ENCODE results near the gene LIPC.

Gene LIPC

GRCh38 chr15:58407236-58407775, 24.5 kb upstream of the LIPC start:
- Histone ChIP-seq H3K14ac (ENCODE audit: low read length) (no peak overlapping the region), H3K9me3 (replicated peaks in 1 of 2; ENCODE audit: control insufficient read depth in 2 of 2, insufficient read depth in 1 of 2, low read depth in 1 of 2, low read length in 2 of 2) (no peaks in the 10 kb centered on the region), H2BK120ac (ENCODE audit: low read depth, low read length) (no peak overlapping the region), H3K9ac (ENCODE audit: low read depth, low read length, poor library complexity) (no peak overlapping the region), H3K23ac (ENCODE audit: low read depth, low read length, poor library complexity) (no peak overlapping the region), H2AFZ (ENCODE audit: low read length) (peak overlapping the region; percentile 62), H2BK15ac (ENCODE audit: low read length) (no peak overlapping the region), H3K4ac (ENCODE audit: low read length) (no peak overlapping the region), H3K4me2 (ENCODE audit: insufficient read depth, low read length, poor library complexity, severe bottlenecking) (no peak overlapping the region), H4K8ac (ENCODE audit: low read depth, low read length) (no peak overlapping the region), H3K18ac (ENCODE audit: low read length) (no peak overlapping the region), H3K4me3 (ENCODE audit: low read length in 2 of 2) (no peak overlapping the region), H2BK12ac (ENCODE audit: low read length) (no peak overlapping the region), H3K4me1 (ENCODE audit: control insufficient read depth in 2 of 2, insufficient read depth in 1 of 2, low read depth in 1 of 2, low read length in 2 of 2) (peaks cover 15 to 16% of the 10 kb centered on the region in 2 donors), H3K79me1 (ENCODE audit: low read depth, low read length) (no peaks in the 10 kb centered on the region), H3K27me3 (ENCODE audit: control insufficient read depth in 3 of 3, insufficient read depth in 3 of 3, low read depth in 1 of 3, low read length in 3 of 3) (no peaks in the 10 kb centered on the region), H2AK5ac (ENCODE audit: low read depth, low read length) (no peak overlapping the region), H3K36me3 (replicated peaks in 1 of 2; ENCODE audit: control insufficient read depth in 2 of 2, insufficient read depth in 2 of 2, low read length in 2 of 2) (no peaks in the 10 kb centered on the region), H3K27ac (replicated peaks; ENCODE audit: low read length) (no peak overlapping the region), H4K91ac (ENCODE audit: low read depth, low read length, poor library complexity) (no peak overlapping the region), H2BK5ac (ENCODE audit: low read length) (no peak overlapping the region)
- DNase-seq (ENCODE audit: low spot score) = no peak
- WGBS, 2 donors (ENCODE audit: extremely low coverage in 2 of 2, insufficient read length in 2 of 2, insufficient replicate concordance in 1 of 2) = no CpG with 5 or more reads among the region's 1 CpG

- Histone ChIP-seq H2BK120ac (ENCODE audit: low read depth, low read length) (no peak overlapping the region), H3K27ac (replicated peaks; ENCODE audit: low read length) (no peak overlapping the region)
Observed at GRCh38 chr15:58407778-58408177, 24.0 kb upstream of the LIPC start.

GRCh38 chr15:58409861-58410260, 21.9 kb upstream of the LIPC start:
- no peak overlapping the region for H3K9ac ChIP-seq (ENCODE audit: low read depth, low read length, poor library complexity)

More at GRCh38 chr15:58407778-58408177, 24.0 kb upstream of the LIPC start:
- H3K23ac ChIP-seq (ENCODE audit: low read depth, low read length, poor library complexity) = no peak overlapping the region
- no peak overlapping the region for H4K8ac ChIP-seq (ENCODE audit: low read depth, low read length)
- H3K9ac ChIP-seq (ENCODE audit: low read depth, low read length, poor library complexity) = no peak overlapping the region
- no peak for DNase-seq (ENCODE audit: low spot score)
- peaks cover 15 to 16% of the 10 kb centered on the region in 2 donors for H3K4me1 ChIP-seq (ENCODE audit: control insufficient read depth in 2 of 2, insufficient read depth in 1 of 2, low read depth in 1 of 2, low read length in 2 of 2)
- no peak overlapping the region for H2BK5ac ChIP-seq (ENCODE audit: low read length)
- no peak overlapping the region for H2BK15ac ChIP-seq (ENCODE audit: low read length)
- H3K36me3 ChIP-seq (replicated peaks in 1 of 2; ENCODE audit: control insufficient read depth in 2 of 2, insufficient read depth in 2 of 2, low read length in 2 of 2) = no peaks in the 10 kb centered on the region
- H3K14ac ChIP-seq (ENCODE audit: low read length) = no peak overlapping the region
- H3K4me3 ChIP-seq (ENCODE audit: low read length in 2 of 2) = no peak overlapping the region
- peak overlapping the region; percentile 62 for H2AFZ ChIP-seq (ENCODE audit: low read length)
- H3K4me2 ChIP-seq (ENCODE audit: insufficient read depth, low read length, poor library complexity, severe bottlenecking) = no peak overlapping the region
- H3K4ac ChIP-seq (ENCODE audit: low read length) = no peak overlapping the region
- H2BK12ac ChIP-seq (ENCODE audit: low read length) = no peak overlapping the region
- no peak overlapping the region for H3K18ac ChIP-seq (ENCODE audit: low read length)
- no peaks in the 10 kb centered on the region for H3K27me3 ChIP-seq (ENCODE audit: control insufficient read depth in 3 of 3, insufficient read depth in 3 of 3, low read depth in 1 of 3, low read length in 3 of 3)
- no peak overlapping the region for H2AK5ac ChIP-seq (ENCODE audit: low read depth, low read length)
- no peaks in the 10 kb centered on the region for H3K9me3 ChIP-seq (replicated peaks in 1 of 2; ENCODE audit: control insufficient read depth in 2 of 2, insufficient read depth in 1 of 2, low read depth in 1 of 2, low read length in 2 of 2)
- H3K79me1 ChIP-seq (ENCODE audit: low read depth, low read length) = no peaks in the 10 kb centered on the region
- no CpG with 5 or more reads among the region's 4 CpGs for WGBS, 2 donors (ENCODE audit: extremely low coverage in 2 of 2, insufficient read length in 2 of 2, insufficient replicate concordance in 1 of 2)
- no peak overlapping the region for H4K91ac ChIP-seq (ENCODE audit: low read depth, low read length, poor library complexity)

GRCh38 chr15:58410353-58410752, 21.4 kb upstream of the LIPC start:
- no peaks in the 10 kb centered on the region for H3K36me3 ChIP-seq (replicated peaks in 1 of 2; ENCODE audit: control insufficient read depth in 2 of 2, insufficient read depth in 2 of 2, low read length in 2 of 2)
- DNase-seq (ENCODE audit: low spot score) = no peak
- no peak overlapping the region for H3K23ac ChIP-seq (ENCODE audit: low read depth, low read length, poor library complexity)
- no peak overlapping the region for H2BK120ac ChIP-seq (ENCODE audit: low read depth, low read length)
- peaks cover 0 to 3% of the 10 kb centered on the region in 2 donors for H3K9me3 ChIP-seq (replicated peaks in 1 of 2; ENCODE audit: control insufficient read depth in 2 of 2, insufficient read depth in 1 of 2, low read depth in 1 of 2, low read length in 2 of 2)
- no peak overlapping the region for H2BK12ac ChIP-seq (ENCODE audit: low read length)
- H3K4me1 ChIP-seq (ENCODE audit: control insufficient read depth in 2 of 2, insufficient read depth in 1 of 2, low read depth in 1 of 2, low read length in 2 of 2) = peaks cover 15 to 16% of the 10 kb centered on the region in 2 donors
- no peak overlapping the region for H3K4ac ChIP-seq (ENCODE audit: low read length)
- H2AK5ac ChIP-seq (ENCODE audit: low read depth, low read length) = no peak overlapping the region
- no peak overlapping the region for H3K14ac ChIP-seq (ENCODE audit: low read length)
- H3K79me1 ChIP-seq (ENCODE audit: low read depth, low read length) = no peaks in the 10 kb centered on the region
- no peak overlapping the region for H3K9ac ChIP-seq (ENCODE audit: low read depth, low read length, poor library complexity)
- no peak overlapping the region for H3K27ac ChIP-seq (replicated peaks; ENCODE audit: low read length)
- H3K4me3 ChIP-seq (ENCODE audit: low read length in 2 of 2) = no peak overlapping the region
- H4K8ac ChIP-seq (ENCODE audit: low read depth, low read length) = no peak overlapping the region
- no peak overlapping the region for H4K91ac ChIP-seq (ENCODE audit: low read depth, low read length, poor library complexity)
- H3K4me2 ChIP-seq (ENCODE audit: insufficient read depth, low read length, poor library complexity, severe bottlenecking) = no peak overlapping the region
- peak overlapping the region; percentile 73 for H2AFZ ChIP-seq (ENCODE audit: low read length)
- H3K18ac ChIP-seq (ENCODE audit: low read length) = no peak overlapping the region
- WGBS, 2 donors (ENCODE audit: extremely low coverage in 2 of 2, insufficient read length in 2 of 2, insufficient replicate concordance in 1 of 2) = no CpG with 5 or more reads among the region's 4 CpGs
- H3K27me3 ChIP-seq (ENCODE audit: control insufficient read depth in 3 of 3, insufficient read depth in 3 of 3, low read depth in 1 of 3, low read length in 3 of 3) = no peaks in the 10 kb centered on the region
- no peak overlapping the region for H2BK5ac ChIP-seq (ENCODE audit: low read length)
- no peak overlapping the region for H2BK15ac ChIP-seq (ENCODE audit: low read length)

More at GRCh38 chr15:58409861-58410260, 21.9 kb upstream of the LIPC start:
- Histone ChIP-seq H4K91ac (ENCODE audit: low read depth, low read length, poor library complexity) (no peak overlapping the region), H2AFZ (ENCODE audit: low read length) (peak overlapping the region; percentile 73), H3K36me3 (replicated peaks in 1 of 2; ENCODE audit: control insufficient read depth in 2 of 2, insufficient read depth in 2 of 2, low read length in 2 of 2) (no peaks in the 10 kb centered on the region), H3K23ac (ENCODE audit: low read depth, low read length, poor library complexity) (no peak overlapping the region), H2AK5ac (ENCODE audit: low read depth, low read length) (no peak overlapping the region), H3K4me1 (ENCODE audit: control insufficient read depth in 2 of 2, insufficient read depth in 1 of 2, low read depth in 1 of 2, low read length in 2 of 2) (peaks cover 15 to 16% of the 10 kb centered on the region in 2 donors), H3K4ac (ENCODE audit: low read length) (no peak overlapping the region), H3K18ac (ENCODE audit: low read length) (no peak overlapping the region), H2BK120ac (ENCODE audit: low read depth, low read length) (no peak overlapping the region), H2BK5ac (ENCODE audit: low read length) (no peak overlapping the region), H3K14ac (ENCODE audit: low read length) (no peak overlapping the region), H3K79me1 (ENCODE audit: low read depth, low read length) (no peaks in the 10 kb centered on the region), H3K27ac (replicated peaks; ENCODE audit: low read length) (no peak overlapping the region), H3K4me3 (ENCODE audit: low read length in 2 of 2) (no peak overlapping the region), H2BK12ac (ENCODE audit: low read length) (no peak overlapping the region), H3K9me3 (replicated peaks in 1 of 2; ENCODE audit: control insufficient read depth in 2 of 2, insufficient read depth in 1 of 2, low read depth in 1 of 2, low read length in 2 of 2) (peaks cover 0 to 3% of the 10 kb centered on the region in 2 donors), H2BK15ac (ENCODE audit: low read length) (no peak overlapping the region), H3K27me3 (ENCODE audit: control insufficient read depth in 3 of 3, insufficient read depth in 3 of 3, low read depth in 1 of 3, low read length in 3 of 3) (no peaks in the 10 kb centered on the region), H3K4me2 (ENCODE audit: insufficient read depth, low read length, poor library complexity, severe bottlenecking) (no peak overlapping the region), H4K8ac (ENCODE audit: low read depth, low read length) (no peak overlapping the region)
- DNase-seq (ENCODE audit: low spot score) = no peak

Data from neuronal stem cell (in vitro differentiated cells).